Renal cortex interstitium (tissue), 11 donors: ENCODE results near the gene TM2D3. TPM values are rescaled to one million over a fixed set of nuclear protein-coding genes. Genes with fewer than 3 reads are reported as not detected.

Source experiments
- DNase-seq, 11 donors: peaks; one replicate each; pipeline ENCODE4 v3.0.0-alpha.2; 2013; ENCODE audit warnings: low read depth in 9 of 11, low spot score in 4 of 11; ENCODE audit errors: extremely low read depth in 1 of 11
- polyA plus RNA-seq, 3 donors: library from polyadenylated mRNA; unstranded; fragments of 120-200 nt; gene quantifications; one replicate each; pipeline ENCODE4 v1.2.1, GENCODE V29; 2013; ENCODE audit not compliant: insufficient read length in 3 of 3

TM2D3 gene
- polyA plus RNA-seq, 3 donors = 60.8 to 66.8 (median 62.6) TPM

DNA sequence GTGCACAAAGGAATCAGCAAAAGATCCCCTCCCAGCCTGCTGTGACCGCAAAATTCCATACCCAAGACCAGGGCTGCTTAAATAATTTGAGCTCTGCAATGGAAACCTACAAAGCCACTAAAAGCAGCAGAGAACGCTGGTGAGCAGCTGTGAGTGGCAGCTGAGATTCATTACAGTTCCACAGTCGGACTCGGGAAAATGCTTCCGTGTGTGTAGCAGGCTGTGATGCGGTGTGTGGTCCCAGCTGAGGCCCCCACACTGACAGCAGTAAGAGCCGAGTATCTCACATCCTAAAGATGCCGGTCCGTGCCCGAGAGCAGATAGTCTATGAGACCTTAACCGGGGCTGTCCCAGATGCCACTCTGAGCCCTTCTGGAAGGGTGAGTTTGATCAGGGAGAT is 37.4 kb downstream of the TM2D3 start:
- DNase-seq = no peak

DNA sequence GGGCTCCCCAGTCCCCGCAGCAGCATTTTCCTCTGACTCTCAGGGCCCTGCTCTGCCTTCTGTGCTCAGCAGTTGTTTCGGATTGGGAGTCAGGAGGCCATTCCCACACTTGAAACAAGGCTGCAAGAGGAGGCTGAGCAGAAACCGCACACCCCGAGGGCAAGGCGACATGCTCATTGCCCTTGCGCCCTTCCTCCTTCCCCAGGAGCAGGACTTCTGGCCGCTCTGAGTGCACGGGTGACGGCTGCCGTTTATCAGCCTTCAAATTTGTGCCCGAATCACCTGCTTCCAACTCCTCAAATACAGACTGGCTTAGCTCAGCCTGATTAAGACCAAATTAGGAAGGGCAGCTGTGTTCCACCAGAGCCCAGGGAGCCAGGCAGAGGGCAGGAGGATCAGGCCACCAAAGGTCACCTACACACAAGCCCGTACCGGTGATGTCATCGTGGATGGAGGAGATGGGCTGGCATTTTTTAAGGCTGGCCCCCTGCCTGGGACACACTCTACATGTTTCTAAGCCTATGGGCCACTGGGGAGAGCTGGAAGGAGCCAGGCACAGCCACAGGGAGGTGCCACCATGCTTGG is 38.1 kb downstream of the TM2D3 start:
- no peak for DNase-seq

DNA sequence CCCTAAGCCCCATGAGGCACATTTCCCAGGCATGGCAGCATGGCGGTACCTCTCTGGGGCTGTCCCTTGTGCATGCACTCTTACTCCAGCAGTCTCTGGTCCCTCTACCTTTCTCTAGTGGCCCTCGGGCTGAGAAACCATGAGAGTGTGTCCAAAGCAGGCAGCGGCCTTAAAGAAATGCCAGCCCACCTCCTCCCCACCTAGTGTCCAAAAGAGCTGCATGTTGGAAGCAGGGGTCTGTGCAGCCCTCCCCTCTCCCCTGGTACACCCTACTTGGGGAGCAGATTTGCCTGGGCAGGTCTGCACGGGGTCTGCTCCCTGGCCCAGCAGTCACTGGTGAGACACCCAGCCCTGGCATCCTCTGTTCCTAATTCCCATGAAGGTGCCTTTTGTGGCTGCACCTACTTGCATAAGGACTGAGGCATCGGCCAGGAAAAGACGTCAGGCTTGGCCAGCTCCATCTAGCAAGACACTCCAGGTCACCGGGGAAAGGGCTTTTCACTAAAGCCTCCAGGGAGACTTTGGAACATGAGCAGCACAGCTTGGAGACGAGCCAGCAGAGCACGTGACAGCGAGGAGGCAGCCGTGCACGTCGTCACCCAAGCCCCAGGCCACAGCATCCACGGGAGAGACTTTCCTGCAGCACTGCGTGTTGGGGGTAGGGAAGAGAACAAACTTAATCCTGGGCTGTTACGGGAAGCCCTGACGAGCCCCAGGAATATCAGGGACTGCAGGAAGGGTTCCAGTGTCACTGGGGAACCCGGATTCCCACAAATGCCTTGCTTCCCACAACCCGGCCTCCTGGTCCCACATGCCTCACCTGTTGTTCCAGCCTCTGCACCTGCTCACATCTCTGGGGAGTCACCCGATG is 38.8 kb downstream of the TM2D3 start:
- peak; percentile 55 to 85 (median 71) for DNase-seq

DNA sequence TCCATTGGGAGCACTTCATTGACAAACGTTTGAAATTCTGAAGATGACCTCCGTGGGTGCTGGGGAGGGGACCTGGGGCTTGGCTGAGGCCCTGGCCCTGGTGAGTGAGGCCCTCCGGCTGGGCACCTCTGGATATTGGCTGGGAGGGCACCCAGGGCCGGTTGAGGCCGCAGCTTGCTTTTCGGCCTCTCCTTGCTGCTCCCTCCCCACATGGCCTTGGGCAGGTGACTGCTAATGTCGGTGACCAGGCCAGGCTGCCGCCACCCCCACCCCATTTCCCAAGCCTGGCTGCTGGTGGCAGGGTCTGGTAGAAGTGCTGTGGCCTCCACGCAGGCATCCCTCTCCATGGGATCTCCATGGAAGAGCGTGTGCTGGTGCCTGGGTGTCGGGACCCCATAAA is 39.5 kb downstream of the TM2D3 start:
- DNase-seq = no peak

DNA sequence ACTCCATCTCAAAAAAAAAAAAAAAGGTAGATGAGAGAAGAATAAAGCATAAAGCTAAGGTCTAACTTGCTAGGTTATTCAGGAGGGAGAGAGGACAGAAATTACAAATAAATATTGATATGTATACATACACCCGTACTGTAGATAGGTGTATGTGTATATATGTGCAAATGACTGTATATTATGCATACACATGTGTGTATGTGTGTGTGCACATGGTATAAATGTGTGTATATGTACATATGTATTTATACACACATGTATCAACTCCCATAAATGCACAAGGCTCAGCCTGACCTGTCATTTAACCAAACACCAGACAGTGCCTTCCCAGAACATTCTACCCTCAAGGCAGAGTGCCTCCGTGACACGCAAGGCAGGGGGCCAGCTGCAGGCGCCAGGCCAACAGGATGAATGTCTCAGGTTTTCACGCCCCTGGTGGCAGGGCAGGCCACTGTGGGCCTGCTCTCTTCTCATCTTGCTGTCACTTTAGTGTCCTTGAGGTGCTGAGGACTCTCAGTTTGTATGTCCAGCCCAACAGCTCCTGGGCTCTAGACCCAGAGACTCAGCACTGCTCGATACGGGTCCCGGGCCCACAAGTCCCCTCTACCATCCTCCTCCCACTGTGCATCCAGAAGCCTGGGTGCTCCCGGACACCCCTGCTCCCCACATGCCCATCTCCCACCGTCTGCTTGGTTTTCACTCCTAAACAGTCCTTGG is 40.4 kb downstream of the TM2D3 start:
- DNase-seq = no peak

DNA sequence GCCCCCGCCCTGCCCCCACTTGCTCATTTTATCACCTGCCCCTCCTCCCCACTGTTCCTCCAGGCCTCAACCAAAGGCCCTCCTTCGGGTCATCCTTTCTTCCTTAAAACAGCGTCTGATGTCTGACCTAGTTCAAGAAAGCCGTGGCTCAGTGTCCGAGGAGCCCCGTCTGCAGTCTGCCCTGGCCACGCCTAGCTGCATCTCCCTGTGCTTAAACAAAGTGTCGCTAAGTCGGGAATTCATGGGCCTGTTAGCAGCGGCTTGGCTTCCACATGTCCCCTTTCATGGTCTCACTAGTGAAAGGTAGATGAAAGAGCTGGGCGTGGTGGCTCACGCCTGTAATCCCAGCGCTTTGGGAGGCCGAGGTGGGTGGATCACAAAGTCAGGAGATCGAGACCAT is 41.2 kb downstream of the TM2D3 start:
- DNase-seq = no peak

DNA sequence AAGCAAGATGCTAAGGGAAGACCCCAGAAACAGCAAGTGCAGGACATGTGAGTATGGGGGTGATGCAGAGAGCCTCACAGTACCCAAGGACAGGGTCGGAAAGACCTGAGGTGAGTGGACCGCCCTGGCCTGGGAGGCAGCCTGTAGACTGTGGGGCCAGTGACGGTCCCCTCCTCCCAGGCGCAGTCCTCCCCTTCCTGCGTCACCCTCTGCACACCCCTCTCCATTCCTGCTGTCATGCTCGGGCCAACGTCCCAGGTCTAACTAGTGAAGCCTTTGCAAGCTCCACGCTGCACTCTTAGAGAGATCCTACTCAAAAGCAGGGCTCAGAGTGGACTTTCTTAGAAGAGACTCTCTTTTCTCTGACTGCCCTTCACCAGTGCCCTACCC is 41.6 kb downstream of the TM2D3 start:
- no peak for DNase-seq

DNA sequence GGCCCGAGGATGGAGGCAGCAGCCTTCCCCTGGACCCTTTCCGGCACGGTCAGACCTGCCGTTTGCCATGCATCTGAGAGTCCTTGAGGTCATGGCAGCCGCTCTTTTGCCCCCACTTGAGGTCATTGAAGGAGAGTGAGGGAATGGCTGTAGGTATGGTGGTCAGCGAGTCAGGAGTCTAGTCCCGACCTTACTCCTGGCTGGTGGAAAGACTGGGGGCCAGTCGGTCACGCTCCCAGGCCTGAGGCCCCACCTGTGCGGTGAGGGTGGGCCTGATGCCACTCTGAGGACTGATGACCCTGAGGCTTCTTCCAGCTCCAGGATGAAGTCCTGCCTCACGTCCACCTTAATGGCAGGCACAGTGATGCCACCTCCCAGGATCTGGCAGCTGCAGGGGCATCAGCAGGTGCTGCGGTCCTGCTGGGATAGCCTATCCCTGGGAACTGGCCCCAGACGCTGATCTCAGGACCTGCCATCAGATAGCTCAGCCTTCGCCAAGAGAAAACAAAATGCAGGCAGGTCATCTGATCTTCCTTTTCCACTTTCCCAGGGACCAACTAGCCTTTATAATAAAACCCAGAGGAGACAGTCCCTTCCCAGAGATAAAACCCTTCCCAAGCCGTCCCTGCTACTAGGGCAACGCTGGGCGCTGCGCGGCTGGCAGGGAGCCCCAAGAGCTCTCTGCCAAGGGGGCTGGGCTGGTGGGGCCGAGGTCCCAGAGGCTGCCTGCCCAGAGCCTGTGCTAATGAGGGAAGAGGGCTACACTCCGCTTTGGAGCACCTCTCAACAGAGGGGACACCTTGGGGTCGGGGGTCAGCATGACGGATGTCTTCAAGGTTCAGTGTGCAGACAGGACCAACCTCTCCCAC is 42.2 kb downstream of the TM2D3 start:
- no peak for DNase-seq

DNA sequence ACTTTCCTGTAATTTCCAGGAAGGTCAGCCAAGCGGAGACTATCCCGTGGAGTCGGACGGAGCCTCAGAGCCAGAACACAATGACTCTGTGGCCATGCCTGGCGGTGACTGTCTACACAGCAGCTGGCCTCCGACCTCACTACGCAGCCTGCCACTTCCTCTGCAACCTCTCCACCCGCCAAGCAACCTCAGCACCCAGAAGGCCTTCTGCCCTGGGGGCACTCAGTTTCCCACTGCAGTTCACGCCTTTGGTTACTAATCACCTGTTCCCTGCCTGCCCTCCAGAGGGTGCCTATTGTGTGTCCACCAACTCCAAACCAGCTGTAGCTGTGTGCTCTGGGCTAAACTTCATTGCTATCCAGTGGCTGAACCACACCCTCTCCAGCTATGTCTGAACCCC is 44.0 kb downstream of the TM2D3 start:
- DNase-seq = no peak

DNA sequence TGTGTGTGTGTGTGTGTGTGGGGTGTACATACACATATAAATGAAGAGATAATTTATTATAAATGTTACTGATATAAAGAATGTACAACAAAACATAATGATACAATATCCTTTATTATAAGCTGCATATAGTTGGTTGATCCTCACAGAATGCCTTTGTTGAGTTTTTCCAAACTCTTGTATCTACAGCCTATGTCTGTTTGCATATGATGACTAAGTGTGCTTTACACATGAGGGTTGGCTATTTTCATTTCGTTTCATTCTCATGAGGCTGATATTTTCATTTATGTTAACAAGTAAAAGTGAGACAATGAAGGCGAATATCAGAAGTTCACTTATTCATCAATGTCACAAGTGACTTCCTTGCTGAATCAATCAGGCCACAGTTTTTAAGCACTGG is 45.1 kb downstream of the TM2D3 start:
- DNase-seq = no peak

DNA sequence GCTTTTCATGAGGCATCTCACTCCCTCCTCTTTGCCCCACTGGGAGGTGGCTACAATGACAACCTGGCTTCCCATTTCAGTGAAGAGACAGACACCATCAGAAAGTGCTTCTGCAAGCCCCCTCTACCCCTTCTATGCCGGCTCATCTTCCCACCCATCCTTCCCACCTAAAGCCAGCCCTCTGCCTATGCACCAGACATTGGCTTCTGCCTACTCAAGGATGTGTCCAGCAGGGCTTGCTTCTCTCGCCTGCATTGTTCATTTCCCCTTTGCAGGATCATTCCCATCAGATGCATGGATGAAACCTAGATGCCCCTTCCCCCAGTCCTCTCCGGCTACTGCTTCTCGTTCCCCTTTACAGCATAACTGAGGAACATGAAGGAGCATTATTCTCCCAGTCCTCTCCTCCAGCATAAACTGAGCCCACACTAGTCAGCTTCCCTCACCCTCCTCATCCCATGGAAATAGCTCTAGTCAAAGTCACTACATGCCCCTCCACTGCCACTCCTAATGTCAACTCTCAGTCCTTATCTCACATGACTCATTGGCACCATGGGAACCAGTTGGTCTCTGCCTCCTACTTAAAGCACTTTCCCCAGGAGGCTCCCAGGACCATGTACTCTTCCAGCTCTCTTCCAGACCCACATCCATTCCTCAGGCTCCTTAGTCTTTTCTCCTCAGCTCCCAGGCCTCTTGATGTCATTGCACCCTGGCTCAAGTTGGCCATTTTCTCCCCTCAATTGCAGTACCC is 47.9 kb downstream of the TM2D3 start:
- DNase-seq = no peak

DNA sequence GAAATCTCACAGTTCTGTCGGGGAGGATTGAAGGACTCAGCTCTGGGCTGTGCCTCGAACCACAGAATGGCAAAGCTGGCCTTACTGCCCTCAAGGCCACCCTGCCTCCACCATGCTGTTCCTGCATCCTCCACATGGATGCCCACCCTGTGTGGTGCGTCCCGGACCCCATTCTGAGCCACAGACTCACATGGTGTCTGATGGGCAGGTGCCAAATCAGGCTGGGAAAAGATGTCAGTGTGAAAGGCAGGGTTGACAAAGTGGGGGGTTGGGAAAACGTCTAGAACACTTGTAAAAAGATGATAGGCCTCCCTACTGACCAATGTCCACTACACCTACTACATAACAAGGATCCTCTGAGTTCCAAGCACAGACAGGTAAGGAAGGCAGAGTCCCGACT is 49.4 kb downstream of the TM2D3 start:
- DNase-seq = no peak

DNA sequence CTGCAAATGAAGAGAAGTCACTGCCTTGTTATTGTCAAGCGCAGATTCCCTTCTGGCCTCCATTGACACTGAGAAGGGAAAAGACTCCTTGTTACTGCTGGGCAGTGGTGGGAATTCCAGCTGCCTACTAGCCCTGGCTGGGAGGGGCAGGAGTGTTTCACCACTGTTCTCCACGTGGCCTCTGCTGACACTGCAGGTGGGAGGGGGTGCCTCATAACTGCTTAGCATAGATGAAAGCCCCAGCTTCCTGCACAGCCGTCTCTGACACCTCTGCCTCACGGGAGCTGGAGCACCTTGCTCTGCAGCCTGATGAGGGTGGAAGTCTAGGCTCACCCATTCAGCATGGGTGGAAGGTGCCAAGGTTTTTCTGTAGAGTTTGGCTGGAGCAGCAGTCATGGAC is 52.1 kb downstream of the TM2D3 start:
- DNase-seq = no peak

DNA sequence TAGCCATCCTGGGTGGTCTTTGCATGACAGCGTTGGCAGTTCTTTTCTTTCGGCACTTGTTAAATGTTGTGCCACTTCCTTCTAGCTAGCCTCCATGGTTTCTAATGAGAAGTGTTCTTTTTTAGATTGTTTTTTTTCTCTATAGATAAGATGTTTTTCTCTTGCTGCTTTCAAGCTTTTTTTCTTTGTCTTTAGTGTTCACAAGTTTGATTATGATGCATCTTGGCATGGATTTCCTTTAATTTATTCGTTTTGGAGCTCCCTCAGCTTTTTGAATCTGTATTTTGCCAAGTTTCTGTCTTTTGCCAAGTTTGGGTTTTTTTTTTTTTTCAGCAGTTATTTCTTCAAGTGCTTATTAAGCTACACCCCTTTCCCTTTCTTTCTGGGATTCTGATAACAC is 53.1 kb downstream of the TM2D3 start:
- no peak for DNase-seq

DNA sequence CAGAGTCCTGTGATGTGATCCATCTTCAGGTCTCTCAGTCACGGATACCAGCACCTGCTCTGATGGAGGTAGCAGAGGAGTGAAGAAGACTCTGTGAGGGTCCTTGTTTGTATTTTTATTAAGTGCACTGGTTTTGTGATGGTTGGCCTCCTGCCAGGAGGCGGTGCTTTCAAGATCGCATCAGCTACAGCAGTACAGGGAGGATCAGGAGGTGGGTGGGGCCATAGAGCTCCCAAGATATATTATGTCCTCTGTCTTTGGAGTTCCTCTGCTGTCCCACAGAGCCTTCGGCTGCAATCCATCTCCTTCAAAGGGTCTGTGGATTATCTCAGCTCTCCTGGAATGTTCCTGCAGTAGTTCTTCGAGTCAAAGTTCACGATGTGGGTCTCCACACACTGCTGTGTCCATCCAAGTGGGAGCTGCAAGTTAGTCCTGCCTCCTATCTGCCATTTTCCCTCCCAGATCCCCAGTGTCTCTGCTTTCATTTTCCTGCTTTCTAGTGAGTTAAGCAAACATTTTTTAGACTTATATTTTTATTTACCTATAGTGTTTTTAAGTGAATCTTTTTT is 54.7 kb downstream of the TM2D3 start:
- no peak for DNase-seq

DNA sequence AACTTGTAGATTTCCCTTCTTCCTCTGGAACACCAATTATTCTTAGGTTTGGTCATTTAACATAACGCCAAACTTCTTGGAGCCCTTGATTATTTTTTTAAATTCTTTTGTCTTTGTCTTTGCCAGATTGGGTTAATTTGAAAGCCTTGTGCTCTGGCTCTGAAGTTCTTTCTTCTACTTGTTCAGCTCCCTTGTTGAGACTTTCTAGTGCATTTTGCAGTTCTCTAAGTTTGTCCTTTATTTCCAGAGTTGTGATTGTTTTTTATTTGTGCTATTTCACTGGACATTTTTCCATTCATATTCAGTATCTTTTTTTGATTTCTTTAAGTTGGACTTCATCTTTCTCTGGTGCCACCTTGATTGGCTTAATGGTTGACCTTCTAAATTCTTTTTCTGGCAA is 55.5 kb downstream of the TM2D3 start:
- no peak for DNase-seq
